Measurements from ENCODE around the gene CES2.
"Not testable (repeated sequence)": the region's sequence is repeated elsewhere in the genome, so short reads cannot be mapped to it uniquely, and the experiment has no call there.

Gene CES2

DNA sequence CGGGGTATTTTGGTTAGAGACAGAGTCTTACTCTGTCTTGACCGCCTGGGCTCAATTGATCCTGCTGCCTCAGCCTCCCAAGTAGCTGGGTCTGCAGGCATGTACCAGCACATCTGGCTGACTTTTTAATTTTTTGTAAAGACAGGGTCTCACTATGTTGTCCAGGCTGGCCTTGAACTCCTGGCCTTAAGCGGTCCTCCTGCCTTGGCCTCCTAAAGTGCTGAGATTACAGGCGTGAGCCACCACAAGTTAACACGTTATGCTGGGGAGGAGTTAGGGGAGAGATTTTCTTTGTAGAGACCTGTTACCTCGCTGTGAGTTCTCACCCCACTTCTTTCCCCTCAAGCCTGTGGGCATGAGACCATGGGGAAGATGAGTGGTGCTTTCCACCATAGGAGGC is 51.2 kb downstream of the CES2 start:
- Histone ChIP-seq H3K79me2 (ENCODE audit: insufficient read depth, low read length) (no peaks in the 10 kb centered on the region), H3K4me1 (ENCODE audit: insufficient read depth, low read length, poor library complexity, severe bottlenecking) (no peaks in the 10 kb centered on the region), H3K9me2 (replicated peaks; ENCODE audit: low read depth, low read length) (no peaks in the 10 kb centered on the region), H3K9ac (ENCODE audit: low read depth, low read length, poor library complexity, severe bottlenecking) (no peak overlapping the region), H4K20me1 (ENCODE audit: insufficient read depth, low read length, poor library complexity, severe bottlenecking) (no peaks in the 10 kb centered on the region), H3K9me3 (ENCODE audit: insufficient read depth, low read depth, low read length) (no peaks in the 10 kb centered on the region), H3F3A (ENCODE audit: low read depth) (no peaks in the 10 kb centered on the region), H3K4me2 (ENCODE audit: low read depth, low read length, poor library complexity, severe bottlenecking) (no peak overlapping the region), H3K36me3 (ENCODE audit: insufficient read depth, low read length) (no peaks in the 10 kb centered on the region), H3K4me3 (ENCODE audit: low read length, poor library complexity, severe bottlenecking) (no peak overlapping the region), H3K27me3 (ENCODE audit: insufficient read depth, low read length, poor library complexity, severe bottlenecking) (no peaks in the 10 kb centered on the region), H2AFZ (ENCODE audit: low read length) (no peak overlapping the region)
- TF ChIP-seq CTCF (conservative IDR thresholded peaks at IDR 0.05; ENCODE audit: low read length) (no peak), EZH2phosphoT487 (IDR thresholded peaks at IDR 0.05; ENCODE audit: borderline replicate concordance) (no peak)

DNA sequence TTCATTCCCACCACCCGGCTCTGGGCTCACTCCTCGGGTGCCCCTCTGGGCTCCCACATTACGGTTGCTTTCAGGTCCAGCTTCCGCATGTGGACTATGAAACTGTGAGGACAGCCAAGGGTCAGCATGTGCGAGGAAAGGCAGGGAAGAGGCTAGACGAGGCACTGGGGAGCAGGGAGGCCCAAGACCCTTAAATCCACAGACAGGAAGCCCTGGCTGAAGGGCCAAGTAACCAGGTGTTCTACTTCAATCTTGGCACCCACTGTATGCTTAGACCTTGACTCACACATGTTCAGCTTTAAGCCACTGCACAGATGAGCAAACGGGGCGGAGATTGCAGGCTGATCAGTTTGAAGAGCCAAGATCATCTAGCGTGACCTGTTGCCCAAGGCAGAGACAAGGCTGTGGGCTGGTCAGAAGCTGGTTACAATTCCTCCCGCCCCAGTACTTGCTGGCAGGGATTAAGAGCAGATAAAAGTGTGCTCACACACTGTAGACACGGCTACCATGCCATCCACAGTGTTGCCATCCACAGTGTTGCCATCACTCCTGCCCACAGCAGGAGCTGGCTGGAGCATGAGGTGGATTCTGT is 53.0 kb downstream of the CES2 start, which contains the start of gene CES4A:
Gene CES4A, plus strand, starts transcription at position 393 of the 592 bp plus-strand sequence. Its CDS starts 184 bp downstream, at position 577.
- Histone ChIP-seq H3F3A (ENCODE audit: low read depth) (no peaks in the 10 kb centered on the region), H3K4me1 (ENCODE audit: insufficient read depth, low read length, poor library complexity, severe bottlenecking) (no peaks in the 10 kb centered on the region), H3K9ac (ENCODE audit: low read depth, low read length, poor library complexity, severe bottlenecking) (no peak within 1 kb of the TSS), H3K79me2 (ENCODE audit: insufficient read depth, low read length) (no peaks in the 10 kb centered on the region), H3K9me3 (ENCODE audit: insufficient read depth, low read depth, low read length) (no peaks in the 10 kb centered on the region), H2AFZ (ENCODE audit: low read length) (no peak within 1 kb of the TSS), H3K9me2 (replicated peaks; ENCODE audit: low read depth, low read length) (no peaks in the 10 kb centered on the region), H3K4me3 (ENCODE audit: low read length, poor library complexity, severe bottlenecking) (no peak within 1 kb of the TSS), H3K4me2 (ENCODE audit: low read depth, low read length, poor library complexity, severe bottlenecking) (no peak within 1 kb of the TSS), H3K27me3 (ENCODE audit: insufficient read depth, low read length, poor library complexity, severe bottlenecking) (no peaks in the 10 kb centered on the region), H4K20me1 (ENCODE audit: insufficient read depth, low read length, poor library complexity, severe bottlenecking) (no peaks in the 10 kb centered on the region), H3K36me3 (ENCODE audit: insufficient read depth, low read length) (no peaks in the 10 kb centered on the region)
- TF ChIP-seq CTCF (conservative IDR thresholded peaks at IDR 0.05; ENCODE audit: low read length) (no peak), EZH2phosphoT487 (IDR thresholded peaks at IDR 0.05; ENCODE audit: borderline replicate concordance) (no peak)

- H2AFZ ChIP-seq (ENCODE audit: low read length): no peak overlapping the region
- H4K20me1 ChIP-seq (ENCODE audit: insufficient read depth, low read length, poor library complexity, severe bottlenecking): no peaks in the 10 kb centered on the region
- no peaks in the 10 kb centered on the region for H3K4me1 ChIP-seq (ENCODE audit: insufficient read depth, low read length, poor library complexity, severe bottlenecking)
- H3K4me3 ChIP-seq (ENCODE audit: low read length, poor library complexity, severe bottlenecking): no peak overlapping the region
- H3K79me2 ChIP-seq (ENCODE audit: insufficient read depth, low read length): no peaks in the 10 kb centered on the region
- H3K27me3 ChIP-seq (ENCODE audit: insufficient read depth, low read length, poor library complexity, severe bottlenecking): no peaks in the 10 kb centered on the region
- TF ChIP-seq CTCF (conservative IDR thresholded peaks at IDR 0.05; ENCODE audit: low read length): no peak
- no peak for TF ChIP-seq EZH2phosphoT487 (IDR thresholded peaks at IDR 0.05; ENCODE audit: borderline replicate concordance)
- H3K36me3 ChIP-seq (ENCODE audit: insufficient read depth, low read length): no peaks in the 10 kb centered on the region
- H3F3A ChIP-seq (ENCODE audit: low read depth): no peaks in the 10 kb centered on the region
- H3K9me3 ChIP-seq (ENCODE audit: insufficient read depth, low read depth, low read length): no peaks in the 10 kb centered on the region
- no peak overlapping the region for H3K9ac ChIP-seq (ENCODE audit: low read depth, low read length, poor library complexity, severe bottlenecking)
- H3K9me2 ChIP-seq (replicated peaks; ENCODE audit: low read depth, low read length): no peaks in the 10 kb centered on the region
- H3K4me2 ChIP-seq (ENCODE audit: low read depth, low read length, poor library complexity, severe bottlenecking): no peak overlapping the region
These were observed 56.3 kb downstream of the CES2 start for GRCh38 chr16:66991545-66992077.

GRCh38 chr16:66993558-66993957 is 58.2 kb downstream of the CES2 start:
- not testable (repeated sequence) for H4K20me1 ChIP-seq (ENCODE audit: insufficient read depth, low read length, poor library complexity, severe bottlenecking); H3K4me2 ChIP-seq (ENCODE audit: low read depth, low read length, poor library complexity, severe bottlenecking); H3F3A ChIP-seq (ENCODE audit: low read depth); H3K36me3 ChIP-seq (ENCODE audit: insufficient read depth, low read length); H3K4me1 ChIP-seq (ENCODE audit: insufficient read depth, low read length, poor library complexity, severe bottlenecking); H2AFZ ChIP-seq (ENCODE audit: low read length); H3K4me3 ChIP-seq (ENCODE audit: low read length, poor library complexity, severe bottlenecking); H3K9me2 ChIP-seq (replicated peaks; ENCODE audit: low read depth, low read length); H3K27me3 ChIP-seq (ENCODE audit: insufficient read depth, low read length, poor library complexity, severe bottlenecking); H3K9me3 ChIP-seq (ENCODE audit: insufficient read depth, low read depth, low read length); H3K9ac ChIP-seq (ENCODE audit: low read depth, low read length, poor library complexity, severe bottlenecking); H3K79me2 ChIP-seq (ENCODE audit: insufficient read depth, low read length)
